Stimulated activated CD8-positive, alpha-beta memory T cell treated with anti-CD3 and anti-CD28 coated beads, Interleukin-7, amount 100 ng/mL, for 4 hours (primary cell): ENCODE measurements around the gene PRELID2.
"Not testable (repeated sequence)": the region's sequence is repeated elsewhere in the genome, so short reads cannot be mapped to it uniquely, and the experiment has no call there.

Experiments
- DNase-seq, 2 donors: peaks; one replicate each; pipeline ENCODE4 v3.0.0-alpha.2; 2020; ENCODE audit warnings: low read depth in 2 of 2

Gene PRELID2

DNA sequence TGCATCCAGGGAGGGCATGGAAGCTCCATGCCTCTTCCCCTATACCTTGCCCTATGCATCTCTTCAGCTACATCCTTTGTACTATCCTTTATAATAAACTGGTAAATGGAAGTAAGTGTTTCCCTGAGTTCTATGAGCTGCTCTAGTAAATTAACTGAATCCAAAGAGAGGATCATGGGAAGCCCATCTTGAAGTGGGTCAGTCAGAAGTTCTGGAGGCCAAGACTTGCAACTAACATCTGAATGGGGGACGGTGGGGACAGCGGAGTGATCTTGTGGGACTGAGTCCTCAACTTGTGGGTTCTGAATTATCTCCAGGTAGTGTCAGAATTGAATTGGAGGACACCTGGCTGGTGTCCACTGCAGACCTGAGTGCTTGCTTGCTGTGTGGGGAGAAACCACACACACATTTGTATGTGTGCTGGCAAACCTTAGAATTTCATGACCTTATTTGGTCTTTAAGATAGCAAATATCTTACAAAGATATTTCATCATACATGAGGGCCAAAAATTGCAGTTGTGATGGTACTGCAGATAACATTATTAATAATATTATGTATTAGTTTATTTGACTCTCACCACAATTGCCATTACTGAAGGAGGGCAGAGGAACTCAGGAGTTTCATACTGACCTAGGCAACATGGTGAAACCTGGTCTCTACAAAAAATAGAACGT lies 5.5 kb upstream of the PRELID2 start:
- DNase-seq: no peak

DNA sequence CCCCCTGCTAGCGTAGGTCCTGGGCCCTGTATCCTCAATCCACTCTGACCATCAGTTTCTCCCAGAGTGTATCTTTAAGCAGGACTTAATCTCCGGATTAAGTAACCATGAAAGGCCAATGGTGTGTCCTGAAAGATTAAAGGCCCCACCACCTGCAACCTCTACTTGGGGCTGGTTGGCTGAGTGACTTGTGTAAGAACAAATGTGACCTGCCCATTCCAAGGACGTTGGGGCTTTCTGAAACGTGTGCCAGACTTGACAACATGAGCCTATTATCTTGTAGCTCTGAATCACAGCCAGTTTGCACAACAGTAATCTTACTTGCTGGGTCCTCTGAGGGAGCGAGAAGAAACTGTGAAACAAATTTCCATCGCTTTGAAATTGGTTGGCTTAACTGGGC lies 3.1 kb upstream of the PRELID2 start:
- DNase-seq: no peak

DNA sequence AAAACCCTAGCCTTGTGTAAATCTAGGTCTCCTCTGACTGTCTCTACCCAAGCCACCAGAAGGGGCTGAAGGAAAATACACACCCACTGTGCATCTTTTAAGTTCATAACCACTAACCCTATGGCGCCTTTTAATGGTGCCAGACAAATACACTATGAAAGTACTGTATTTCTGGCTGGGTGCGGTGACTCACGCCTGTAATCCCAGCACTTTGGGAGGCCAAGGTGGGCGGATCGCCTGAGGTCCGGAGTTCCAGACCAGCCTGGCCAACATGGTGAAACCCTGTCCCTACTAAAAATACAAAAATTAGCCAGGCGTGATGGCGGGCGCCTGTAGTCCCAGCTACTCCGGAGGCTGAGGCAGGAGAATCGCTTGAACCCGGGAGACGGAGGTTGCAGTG lies 1.1 kb upstream of the PRELID2 start:
- DNase-seq: not testable (repeated sequence)

DNA sequence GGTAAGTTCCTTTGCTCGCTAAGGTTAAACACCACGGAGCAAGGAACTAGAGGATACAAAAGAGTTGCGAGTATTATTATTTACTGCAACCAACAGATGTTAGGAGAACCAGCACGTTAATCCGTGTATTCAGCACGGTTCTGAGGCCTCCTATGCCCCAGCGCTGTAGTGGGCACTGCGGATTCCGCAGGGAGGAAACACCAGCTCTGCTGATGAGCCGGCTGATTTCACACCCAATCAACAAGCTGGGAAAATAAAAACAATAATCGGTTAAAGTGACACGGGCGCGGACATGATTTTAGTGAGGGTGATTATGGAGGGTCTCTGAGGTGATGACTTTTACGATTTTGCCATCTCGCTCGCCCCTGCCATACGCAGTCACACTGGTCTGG lies 702 bp upstream of the PRELID2 start:
- no peak for DNase-seq

DNA sequence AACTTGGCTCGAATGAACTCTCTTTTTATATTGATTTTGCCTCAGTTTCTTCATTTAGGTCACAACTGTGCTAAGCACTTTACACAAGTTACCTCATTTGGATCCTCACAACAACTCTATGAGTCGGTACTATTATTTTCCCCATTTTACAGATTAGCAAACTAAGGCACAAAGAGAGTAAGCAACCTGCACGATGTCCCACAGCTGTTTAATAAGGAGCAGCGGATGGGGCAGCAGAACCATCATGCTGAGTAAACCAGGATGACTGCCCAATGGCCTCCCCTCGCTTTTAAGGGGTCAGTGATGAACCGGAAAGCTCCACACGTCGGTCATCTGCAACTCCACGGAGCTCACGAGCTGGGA lies 607 bp downstream of the PRELID2 start:
- DNase-seq: no peak

DNA sequence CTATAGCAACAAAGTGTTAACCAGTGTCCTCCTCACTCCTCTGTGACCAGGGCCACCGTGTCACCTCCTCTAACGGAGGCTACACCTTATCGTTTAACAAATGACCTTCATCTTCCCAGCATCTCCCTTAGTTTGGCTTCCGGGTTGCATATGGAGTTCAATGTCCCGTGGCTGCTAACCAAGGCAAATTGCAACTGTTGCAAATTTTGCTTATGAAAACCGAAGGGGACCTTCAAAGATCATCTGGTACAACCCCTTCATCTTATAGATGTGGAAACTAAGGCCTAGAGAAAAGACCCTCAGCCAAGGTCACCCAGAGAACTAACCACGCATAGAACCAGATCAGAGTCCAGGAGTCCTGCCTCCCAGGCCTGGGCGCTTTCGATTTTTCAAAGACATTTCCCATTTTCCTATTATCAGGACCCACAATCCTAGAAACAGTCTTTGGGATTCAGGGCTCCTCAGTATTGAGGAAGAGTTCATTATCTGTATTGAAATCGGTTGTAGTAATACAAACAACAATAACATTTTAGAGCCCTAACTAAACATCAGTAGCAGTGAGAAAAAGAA lies 1.4 kb downstream of the PRELID2 start:
- no peak for DNase-seq

DNA sequence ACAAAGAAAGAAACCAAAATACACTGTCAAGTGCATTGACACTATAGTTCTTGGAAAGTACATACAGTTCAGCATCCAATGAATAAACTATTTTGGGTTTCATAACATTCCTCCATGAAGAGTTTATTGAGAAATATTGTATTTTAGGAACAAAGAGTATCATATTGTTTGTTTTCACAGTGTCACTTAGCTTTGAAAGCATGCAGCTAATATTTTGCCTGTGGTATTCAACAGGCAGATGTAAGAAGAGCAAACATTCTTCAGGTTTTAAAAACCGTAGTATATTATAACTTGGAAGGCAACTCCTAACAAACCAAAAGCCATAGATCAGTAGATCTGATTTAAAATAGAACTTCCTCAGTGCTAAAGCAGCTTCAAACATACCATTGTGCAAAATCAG lies 4.5 kb downstream of the PRELID2 start:
- DNase-seq: no peak

DNA sequence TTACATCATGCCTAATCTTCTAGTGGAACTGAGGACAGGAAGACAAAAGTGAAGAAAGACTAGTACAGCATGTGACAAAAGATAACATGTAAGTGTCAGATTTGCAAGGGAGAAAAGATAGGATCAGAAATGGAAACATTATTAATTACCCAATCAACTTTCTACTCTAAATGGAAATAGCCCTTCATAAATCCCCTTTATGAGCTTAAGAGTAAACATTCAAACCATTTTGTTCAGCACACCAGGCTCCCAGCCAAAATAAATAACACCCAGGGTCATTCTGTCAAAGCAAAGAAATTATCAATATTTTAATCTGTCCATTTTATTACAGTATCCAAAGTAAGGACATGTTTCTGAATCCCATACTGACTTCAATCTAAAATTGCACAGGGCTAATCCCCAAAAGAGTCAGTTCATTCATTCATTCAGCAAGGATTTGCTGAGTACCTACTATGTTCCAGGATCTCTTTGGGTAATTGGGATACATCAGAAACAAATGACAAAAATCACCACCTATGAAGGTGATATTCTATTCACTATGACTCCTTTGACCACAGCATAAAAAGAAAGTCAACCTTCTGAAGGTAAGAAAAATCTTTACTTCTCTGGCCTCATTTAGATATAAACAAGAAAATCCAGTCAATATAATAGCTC lies 5.3 kb downstream of the PRELID2 start:
- DNase-seq: no peak

DNA sequence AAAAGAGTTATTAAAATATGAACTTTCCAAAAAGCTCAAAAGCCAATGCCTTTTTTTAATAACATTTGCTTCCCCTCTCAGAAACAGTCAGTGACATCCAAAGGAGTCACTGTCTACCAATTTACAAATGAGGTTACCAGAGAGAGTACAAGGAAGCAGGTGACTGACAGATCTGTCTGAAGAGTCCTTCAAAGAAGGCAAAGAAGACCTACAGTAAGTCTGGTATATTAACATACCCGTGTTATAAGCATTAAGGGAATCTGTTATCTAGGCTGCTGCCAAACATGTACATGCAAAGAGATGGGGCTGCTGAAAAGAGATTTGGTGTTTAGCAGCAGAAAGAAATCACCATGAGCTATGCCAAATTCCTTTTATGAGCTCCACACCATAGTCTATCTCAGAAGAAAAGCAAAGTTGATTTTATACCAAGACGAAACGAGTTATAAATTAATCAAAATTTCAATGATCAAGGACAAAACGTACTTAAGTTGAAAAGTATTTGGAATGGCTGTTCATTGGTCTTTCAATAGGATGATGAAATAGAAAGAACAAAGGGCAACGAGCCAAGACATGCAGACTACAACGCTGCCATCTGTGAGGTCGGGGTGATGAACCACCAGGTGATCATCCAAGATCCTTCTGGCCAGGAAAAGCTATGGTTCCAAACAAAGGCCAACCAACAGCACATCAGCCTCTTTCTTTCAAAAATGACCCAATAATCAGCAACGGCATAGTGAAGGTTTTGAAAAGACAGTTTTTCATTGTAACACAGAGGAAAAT lies 8.1 kb downstream of the PRELID2 start:
- no peak for DNase-seq

DNA sequence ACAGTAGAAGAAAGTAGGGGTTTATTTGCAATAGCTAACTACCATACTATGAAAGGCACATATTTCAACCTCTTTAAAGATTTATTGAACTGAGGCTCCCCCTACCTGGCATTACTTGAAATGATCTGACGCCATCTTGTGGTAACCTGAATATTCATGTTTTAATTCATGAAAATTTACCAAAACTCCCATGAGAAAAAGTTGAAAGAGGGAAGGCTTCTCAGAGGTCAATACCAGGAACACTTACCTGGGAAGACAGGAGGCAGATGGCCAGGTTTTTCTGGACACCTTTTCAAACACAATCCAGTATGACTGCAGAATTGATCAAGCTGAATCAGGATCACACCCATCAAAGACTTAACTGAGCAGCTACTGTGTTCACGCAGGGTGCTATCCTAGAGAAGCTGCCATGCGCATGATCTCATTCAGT lies 9.4 kb downstream of the PRELID2 start:
- no peak for DNase-seq

DNA sequence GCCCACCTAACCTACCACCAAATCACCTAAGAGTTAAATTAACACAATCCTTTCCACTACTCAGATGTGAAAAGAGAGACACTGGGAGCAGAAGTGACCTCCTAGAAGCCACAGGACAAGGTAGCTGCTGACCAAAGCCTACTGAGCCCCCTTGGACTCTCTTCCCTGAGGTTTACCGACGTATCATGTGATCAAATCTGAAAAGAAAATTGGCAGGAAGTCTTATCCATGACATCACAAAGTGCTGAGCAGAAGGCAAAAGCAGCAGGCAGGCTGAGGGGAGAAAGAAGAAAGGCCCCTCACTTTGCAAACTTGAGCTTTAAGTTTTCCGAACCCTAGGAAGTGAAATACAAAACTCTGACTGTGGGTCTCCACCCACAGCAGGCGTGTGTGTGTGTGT lies 11.1 kb downstream of the PRELID2 start:
- DNase-seq: no peak

DNA sequence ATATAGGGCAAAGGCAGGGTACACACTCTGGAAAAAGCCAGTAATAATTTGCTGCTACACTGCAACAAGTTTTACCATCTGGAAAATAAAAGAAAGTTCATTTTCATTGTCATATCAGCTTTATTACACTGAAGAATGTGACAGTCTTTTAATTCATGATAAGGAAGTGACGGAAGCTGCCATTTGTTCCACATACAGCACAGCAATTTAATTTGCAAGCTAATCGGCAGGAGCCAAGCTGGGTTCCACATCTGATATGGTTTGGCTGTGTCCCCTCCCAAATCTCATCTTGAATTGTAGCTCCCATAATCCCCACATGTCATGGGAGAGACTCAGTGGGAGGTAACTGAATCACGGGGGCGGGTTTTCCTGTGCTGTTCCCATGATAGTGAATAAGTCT lies 16.5 kb downstream of the PRELID2 start:
- no peak for DNase-seq

DNA sequence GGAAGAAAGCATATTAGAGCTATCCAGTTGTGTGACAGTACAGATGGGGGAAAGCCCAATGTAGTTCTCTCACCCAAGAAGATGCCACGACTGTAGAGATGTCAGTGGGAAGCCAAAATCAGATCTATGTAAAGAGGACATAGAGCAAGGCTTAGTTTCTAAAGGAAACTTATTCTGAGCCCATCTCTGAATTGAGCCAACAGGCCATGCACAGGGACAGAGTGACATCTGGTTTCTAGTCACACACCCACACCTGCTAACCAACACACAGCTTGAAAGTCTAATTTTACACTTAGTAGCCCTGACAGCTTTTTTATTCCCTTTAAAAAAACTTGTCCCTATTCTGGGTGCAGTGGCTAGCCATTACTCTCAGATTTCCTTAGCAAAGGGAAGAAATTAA lies 22.3 kb downstream of the PRELID2 start:
- no peak for DNase-seq

DNA sequence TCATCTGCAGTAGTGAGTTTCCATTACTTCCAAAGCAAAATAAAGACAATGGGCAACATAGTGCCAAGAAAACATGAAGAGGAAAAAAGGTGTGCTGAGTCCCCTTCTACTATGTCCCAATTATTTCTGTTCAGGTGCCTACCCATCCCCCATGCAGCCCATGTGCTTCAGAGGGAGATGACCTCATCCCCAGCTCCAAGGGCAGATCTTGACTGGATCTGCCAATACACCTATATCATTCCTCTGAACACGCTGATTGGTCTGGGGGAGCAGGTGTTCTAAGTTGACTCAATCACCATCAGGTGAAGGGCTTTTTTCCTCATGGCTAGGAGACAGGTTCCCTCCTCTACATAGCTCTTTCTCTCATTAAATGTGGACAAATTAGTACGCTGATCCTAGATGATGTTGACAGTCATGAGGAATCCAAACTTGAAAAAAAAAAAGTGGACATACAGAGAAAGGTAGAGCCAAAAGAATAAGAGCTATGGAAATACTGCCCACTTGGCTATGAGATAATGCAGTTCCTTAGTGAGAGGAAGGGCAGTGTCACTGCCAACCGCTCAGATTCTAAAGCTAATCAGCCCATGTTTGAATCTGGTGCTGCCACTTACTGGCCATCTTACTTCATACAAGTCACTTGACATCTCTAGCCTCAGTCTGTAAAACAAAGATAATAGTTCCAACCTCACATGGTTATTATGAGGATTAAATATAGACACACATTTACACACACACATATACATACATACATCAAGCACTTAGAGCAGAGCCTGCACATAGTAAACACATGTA lies 23.1 kb downstream of the PRELID2 start:
- no peak for DNase-seq

DNA sequence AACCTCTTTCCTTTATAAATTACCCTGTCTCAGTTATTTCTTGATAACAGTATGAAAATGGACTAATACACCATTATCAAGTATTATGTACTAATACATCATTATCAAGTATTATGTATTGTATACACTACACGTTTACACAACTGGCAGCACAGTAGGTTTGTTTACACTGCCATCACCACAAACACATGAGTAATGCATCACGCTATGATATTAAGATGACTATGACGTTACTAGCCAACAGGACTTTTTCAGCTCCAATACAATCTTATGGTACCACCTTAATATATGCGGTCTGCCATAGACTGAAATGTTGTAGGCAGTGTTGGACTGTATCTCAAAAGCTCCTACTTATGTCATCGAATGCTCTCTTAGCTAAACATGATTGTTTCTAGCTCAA lies 28.2 kb downstream of the PRELID2 start:
- no peak for DNase-seq

DNA sequence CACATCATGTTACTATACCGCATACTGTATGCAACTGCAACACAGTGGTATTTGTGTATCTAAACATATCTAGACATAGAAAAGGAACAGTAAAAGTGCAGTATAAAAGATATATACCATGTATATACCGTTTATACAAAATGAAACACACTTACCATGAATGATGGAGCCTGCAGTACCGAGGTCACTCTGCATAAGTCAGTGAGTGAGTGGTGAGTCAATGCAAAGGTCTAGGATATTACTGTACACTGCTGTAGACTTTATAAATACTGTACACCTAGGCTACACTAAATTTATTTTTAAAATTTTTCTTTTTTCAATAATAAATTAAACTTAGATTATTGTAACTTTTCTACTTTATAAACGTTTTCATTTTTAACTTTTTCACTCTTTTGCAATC lies 29.3 kb downstream of the PRELID2 start:
- DNase-seq: no peak

DNA sequence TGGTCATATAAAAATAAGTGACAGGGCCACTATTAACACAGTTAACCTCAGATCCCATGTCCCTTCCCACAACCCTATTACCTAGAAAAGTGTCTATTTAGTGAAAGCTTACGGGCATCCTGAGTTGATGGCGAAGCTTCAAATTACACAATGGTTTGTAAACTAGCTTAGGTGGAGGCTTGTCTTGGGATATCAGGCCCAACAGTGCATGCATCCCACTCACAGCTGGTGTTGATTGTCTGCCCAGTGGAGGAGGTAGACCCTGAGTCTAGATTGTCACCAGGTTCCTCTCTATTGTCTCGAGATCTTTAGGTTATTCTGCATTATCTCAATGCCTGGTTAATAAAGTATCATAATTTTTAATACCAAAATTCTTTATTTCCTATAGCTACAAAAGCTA lies 30.4 kb downstream of the PRELID2 start:
- DNase-seq: no peak

DNA sequence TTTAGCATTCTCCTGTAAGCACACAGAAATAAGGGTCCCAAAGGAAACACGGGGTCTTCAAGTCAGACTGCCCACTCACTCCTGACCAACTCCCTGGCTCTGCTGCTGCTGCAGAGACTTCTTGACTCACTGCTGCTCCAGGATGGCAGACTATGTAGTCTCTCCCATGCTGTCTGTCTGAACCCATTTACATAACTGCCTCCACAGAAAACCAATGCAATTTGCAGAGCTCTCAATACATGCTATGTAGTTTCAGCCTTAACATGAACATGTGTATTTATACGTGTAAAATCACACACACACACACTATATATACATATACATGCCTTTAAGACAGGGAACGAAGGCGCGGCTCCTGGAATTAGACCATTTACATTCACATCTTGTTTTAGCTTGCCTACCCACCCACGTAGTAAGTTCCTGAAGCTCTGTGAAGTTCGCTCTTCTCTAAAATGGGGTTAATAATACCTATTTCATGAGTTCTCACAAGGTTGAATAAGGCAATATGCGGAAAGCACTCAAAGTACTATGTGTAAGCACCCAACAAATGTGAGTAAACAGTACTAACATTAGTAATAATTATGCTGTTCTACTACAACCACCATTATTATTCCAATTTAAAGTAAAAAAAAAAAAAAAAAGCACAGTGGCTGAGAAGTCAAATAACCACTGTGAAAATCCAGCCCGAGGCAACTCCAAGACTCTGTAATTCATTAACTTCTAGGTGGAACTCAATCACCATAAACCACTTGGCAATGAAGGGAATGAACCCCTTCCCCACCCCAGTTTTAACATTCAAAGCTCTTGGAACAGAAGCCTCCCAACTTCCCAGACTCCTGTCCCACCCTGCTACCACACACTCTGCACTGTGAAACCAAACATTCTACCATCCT lies 31.8 kb downstream of the PRELID2 start:
- no peak for DNase-seq

DNA sequence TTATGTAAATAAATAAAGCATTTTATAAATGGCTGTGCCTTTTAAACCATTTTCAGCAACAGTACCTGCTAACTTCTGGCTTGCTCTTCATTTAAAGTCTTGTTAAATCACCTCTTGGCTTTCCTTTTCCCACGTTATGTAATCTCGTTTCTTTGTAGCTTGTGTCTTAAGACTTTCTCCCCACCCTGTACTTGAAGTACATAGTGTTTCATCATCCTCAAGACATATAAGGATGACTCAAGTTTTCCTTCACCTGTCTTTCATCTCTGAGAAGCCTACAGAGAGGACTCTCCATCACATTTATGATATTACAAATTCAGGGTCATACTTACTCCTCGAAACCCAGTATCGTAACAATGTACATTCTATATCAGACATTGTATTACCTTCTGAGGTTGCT lies 33.9 kb downstream of the PRELID2 start:
- DNase-seq: no peak

DNA sequence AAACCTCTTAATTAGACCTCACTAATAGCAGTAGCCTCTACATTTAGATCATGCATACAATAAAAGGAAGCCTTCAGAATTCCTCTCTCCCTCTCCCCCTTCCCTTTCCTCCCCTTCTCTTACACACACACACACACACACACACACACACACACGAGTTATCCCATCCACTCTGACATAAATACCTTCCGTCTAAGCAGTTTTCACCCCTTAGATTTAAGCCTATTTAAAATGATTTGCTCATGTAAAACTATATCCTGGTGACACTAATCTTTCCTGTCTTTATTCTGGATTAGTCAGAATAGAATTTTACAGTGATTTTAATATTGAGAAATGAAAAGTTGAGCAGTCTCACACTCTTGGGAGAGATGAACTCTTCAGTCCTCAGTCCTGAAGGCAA lies 35.0 kb downstream of the PRELID2 start:
- no peak for DNase-seq

DNA sequence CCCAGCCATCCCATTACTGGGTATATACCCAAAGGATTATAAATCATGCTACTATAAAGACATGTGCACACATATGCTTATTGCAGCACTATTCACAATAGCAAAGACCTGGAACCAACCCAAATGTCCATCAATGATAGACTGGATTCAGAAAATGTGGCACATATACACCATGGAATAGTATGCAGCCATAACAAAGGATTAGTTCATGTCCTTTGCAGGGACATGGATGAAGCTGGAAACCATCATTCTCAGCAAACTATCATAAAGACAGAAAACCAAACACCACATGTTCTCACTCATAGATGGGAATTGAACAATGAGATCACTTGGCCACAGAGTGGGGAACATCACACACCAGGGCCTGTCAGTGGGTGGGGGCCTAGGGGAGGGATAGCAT lies 36.6 kb downstream of the PRELID2 start:
- DNase-seq: not testable (repeated sequence)
